Activated T-helper 2 cell treated with anti-CD3 and anti-CD28 coated beads, Interferon-gamma antibody, Interleukin-2, Interleukin-4, amounts not matched to agents 10 μg/mL and 5 μg/mL and 100 μg/mL, durations not matched to agents 14 hours and 24 hours and 36 hours (primary cell): ENCODE measurements around the gene IL1RAPL1. TPM values are rescaled to one million over a fixed set of nuclear protein-coding genes. Genes with fewer than 3 reads are reported as not detected.

Experiments used
- DNase-seq: peaks from one replicate; pipeline ENCODE4 v3.0.0; 2021; ENCODE audit warnings: low spot score
- H3K27ac Mint-ChIP-seq: one replicate; pipeline ENCODE4 v1.8.0; 2021; ENCODE audit warnings: mixed read lengths
- H3K27me3 Mint-ChIP-seq: one replicate; pipeline ENCODE4 v1.8.0; 2021; ENCODE audit warnings: low read depth, mixed read lengths
- H3K36me3 Mint-ChIP-seq: one replicate; pipeline ENCODE4 v1.8.0; 2021; ENCODE audit warnings: low read depth, mixed read lengths
- H3K4me1 Mint-ChIP-seq: one replicate; pipeline ENCODE4 v1.8.0; 2021; ENCODE audit warnings: low read depth, mixed read lengths
- H3K4me3 Mint-ChIP-seq: one replicate; pipeline ENCODE4 v1.8.0; 2021; ENCODE audit warnings: low read depth, mild to moderate bottlenecking, moderate library complexity, mixed read lengths
- H3K9me3 Mint-ChIP-seq: one replicate; pipeline ENCODE4 v1.8.0; 2021; ENCODE audit warnings: mixed read lengths
- intact Hi-C: fragments of 100-400 bp; cut with micrococcal nuclease; formaldehyde crosslinking; loops from one replicate; pipeline ENCODE4 v1.15.1; 2023
- total RNA-seq: library from RNA; stranded (reverse); gene quantifications from 2 replicates; pipeline ENCODE4 v1.2.3, GENCODE V29; 2022

IL1RAPL1 gene
- total RNA-seq, 1 donor from 2014 or later, result not detected

- DNase-seq, result no peak
- Mint-ChIP-seq H3K9me3 (no peaks in the 10 kb centered on the region), H3K27me3 (no peaks in the 10 kb centered on the region), H3K4me1 (no peaks in the 10 kb centered on the region), H3K4me3 (no peak overlapping the region), H3K36me3 (no peaks in the 10 kb centered on the region), H3K27ac (no peak overlapping the region)
- intact Hi-C loops, result no loop called here
Measured at GRCh38 chrX:29699239-29699638, 1112.0 kb downstream of the IL1RAPL1 start.

- no peak for DNase-seq
- no peak overlapping the region for H3K27ac Mint-ChIP-seq
- intact Hi-C loops, result no loop called here
- peaks cover 9% of the 10 kb centered on the region for H3K9me3 Mint-ChIP-seq
- no peaks in the 10 kb centered on the region for H3K4me1 Mint-ChIP-seq
- no peaks in the 10 kb centered on the region for H3K36me3 Mint-ChIP-seq
- H3K4me3 Mint-ChIP-seq, result no peak overlapping the region
- H3K27me3 Mint-ChIP-seq, result no peaks in the 10 kb centered on the region
Measured at GRCh38 chrX:29707088-29707487, 1119.8 kb downstream of the IL1RAPL1 start.

- Mint-ChIP-seq H3K27me3 (no peaks in the 10 kb centered on the region), H3K36me3 (no peaks in the 10 kb centered on the region), H3K27ac (no peak overlapping the region), H3K4me3 (no peak overlapping the region), H3K4me1 (no peaks in the 10 kb centered on the region), H3K9me3 (peaks cover 4% of the 10 kb centered on the region)
- DNase-seq, result no peak
- intact Hi-C loops, result no loop called here
Measured at GRCh38 chrX:29721152-29721551, 1133.9 kb downstream of the IL1RAPL1 start.

- Mint-ChIP-seq H3K36me3 (no peaks in the 10 kb centered on the region), H3K4me3 (no peak overlapping the region), H3K4me1 (no peaks in the 10 kb centered on the region), H3K27ac (no peak overlapping the region), H3K27me3 (no peaks in the 10 kb centered on the region), H3K9me3 (no peaks in the 10 kb centered on the region)
- no peak for DNase-seq
- intact Hi-C loops, result no loop called here
Measured at GRCh38 chrX:29724316-29724715, 1137.1 kb downstream of the IL1RAPL1 start.

DNA sequence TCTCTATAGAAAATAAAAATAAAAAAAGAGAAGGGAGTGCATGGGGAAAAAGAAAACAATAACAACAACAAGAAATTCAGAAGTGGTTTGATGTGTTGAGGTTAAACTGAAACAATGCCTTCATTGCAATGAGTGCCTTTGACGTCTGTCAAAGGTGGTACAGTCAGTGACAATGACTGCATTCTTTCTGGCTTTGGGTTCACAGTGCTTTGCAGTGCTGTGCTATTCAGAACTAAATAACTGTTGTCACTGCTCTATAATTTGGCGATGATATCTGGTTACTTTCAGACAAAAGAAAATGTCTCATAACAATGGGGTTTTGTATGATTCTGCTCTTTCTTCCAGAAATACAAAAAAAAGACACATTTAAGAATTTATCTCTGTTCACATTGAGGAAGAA, 1139.6 kb downstream of the IL1RAPL1 start:
- H3K4me1 Mint-ChIP-seq, result no peaks in the 10 kb centered on the region
- H3K27me3 Mint-ChIP-seq, result no peaks in the 10 kb centered on the region
- H3K9me3 Mint-ChIP-seq, result no peaks in the 10 kb centered on the region
- H3K27ac Mint-ChIP-seq, result no peak overlapping the region
- no peaks in the 10 kb centered on the region for H3K36me3 Mint-ChIP-seq
- intact Hi-C loops, result no loop called here
- no peak overlapping the region for H3K4me3 Mint-ChIP-seq
- no peak for DNase-seq

- DNase-seq, result no peak
- no peaks in the 10 kb centered on the region for H3K27me3 Mint-ChIP-seq
- intact Hi-C loops, result no loop called here
- no peak overlapping the region for H3K27ac Mint-ChIP-seq
- H3K4me3 Mint-ChIP-seq, result no peak overlapping the region
- H3K4me1 Mint-ChIP-seq, result no peaks in the 10 kb centered on the region
- peaks cover 4% of the 10 kb centered on the region for H3K9me3 Mint-ChIP-seq
- H3K36me3 Mint-ChIP-seq, result no peaks in the 10 kb centered on the region
Measured at GRCh38 chrX:29728639-29729038, 1141.4 kb downstream of the IL1RAPL1 start.

- intact Hi-C loops, result no loop called here
- H3K9me3 Mint-ChIP-seq, result peaks cover 6% of the 10 kb centered on the region
- H3K27ac Mint-ChIP-seq, result no peak overlapping the region
- DNase-seq, result no peak
- H3K4me1 Mint-ChIP-seq, result no peaks in the 10 kb centered on the region
- no peaks in the 10 kb centered on the region for H3K36me3 Mint-ChIP-seq
- H3K27me3 Mint-ChIP-seq, result no peaks in the 10 kb centered on the region
- H3K4me3 Mint-ChIP-seq, result no peak overlapping the region
Measured at GRCh38 chrX:29744966-29745365, 1157.7 kb downstream of the IL1RAPL1 start.

- H3K9me3 Mint-ChIP-seq, result no peaks in the 10 kb centered on the region
- no peak for DNase-seq
- intact Hi-C loops, result no loop called here
- H3K36me3 Mint-ChIP-seq, result no peaks in the 10 kb centered on the region
- H3K27me3 Mint-ChIP-seq, result no peaks in the 10 kb centered on the region
- no peak overlapping the region for H3K4me3 Mint-ChIP-seq
- no peaks in the 10 kb centered on the region for H3K4me1 Mint-ChIP-seq
- no peak overlapping the region for H3K27ac Mint-ChIP-seq
Measured at GRCh38 chrX:29746326-29746725, 1159.1 kb downstream of the IL1RAPL1 start.

- intact Hi-C loops, result no loop called here
- Mint-ChIP-seq H3K36me3 (no peaks in the 10 kb centered on the region), H3K4me1 (no peaks in the 10 kb centered on the region), H3K27ac (no peak overlapping the region), H3K27me3 (no peaks in the 10 kb centered on the region), H3K9me3 (no peaks in the 10 kb centered on the region), H3K4me3 (no peak overlapping the region)
- no peak for DNase-seq
Measured at GRCh38 chrX:29762006-29762405, 1174.8 kb downstream of the IL1RAPL1 start.

GRCh38 chrX:29775890-29776289, 1188.6 kb downstream of the IL1RAPL1 start:
- DNase-seq, result no peak
- Mint-ChIP-seq H3K36me3 (no peaks in the 10 kb centered on the region), H3K27ac (no peak overlapping the region), H3K9me3 (no peaks in the 10 kb centered on the region), H3K27me3 (no peaks in the 10 kb centered on the region), H3K4me1 (no peaks in the 10 kb centered on the region), H3K4me3 (no peak overlapping the region)
- intact Hi-C loops, result no loop called here

DNA sequence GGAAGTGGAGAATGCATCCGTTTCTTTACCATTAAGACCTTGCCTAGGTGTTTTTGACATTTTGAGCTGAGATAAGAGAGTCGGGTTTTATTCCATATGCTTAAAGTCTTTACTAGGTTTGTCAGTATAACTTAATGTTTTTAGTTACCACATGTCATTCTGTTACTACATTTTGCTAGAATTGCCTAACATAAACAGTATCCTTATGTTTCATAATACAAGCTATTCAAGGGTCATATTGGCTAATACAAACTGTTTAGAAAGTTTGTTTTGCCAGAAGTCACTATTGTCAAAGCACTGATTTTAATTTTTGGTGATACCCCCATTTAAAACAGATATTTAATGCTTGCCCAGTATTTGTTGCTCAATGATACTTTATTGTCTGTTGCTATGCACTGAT, 1200.4 kb downstream of the IL1RAPL1 start:
- peaks cover 3% of the 10 kb centered on the region for H3K9me3 Mint-ChIP-seq
- no peaks in the 10 kb centered on the region for H3K27me3 Mint-ChIP-seq
- H3K4me3 Mint-ChIP-seq, result no peak overlapping the region
- H3K27ac Mint-ChIP-seq, result no peak overlapping the region
- DNase-seq, result no peak
- H3K4me1 Mint-ChIP-seq, result no peaks in the 10 kb centered on the region
- intact Hi-C loops, result no loop called here
- H3K36me3 Mint-ChIP-seq, result no peaks in the 10 kb centered on the region

DNA sequence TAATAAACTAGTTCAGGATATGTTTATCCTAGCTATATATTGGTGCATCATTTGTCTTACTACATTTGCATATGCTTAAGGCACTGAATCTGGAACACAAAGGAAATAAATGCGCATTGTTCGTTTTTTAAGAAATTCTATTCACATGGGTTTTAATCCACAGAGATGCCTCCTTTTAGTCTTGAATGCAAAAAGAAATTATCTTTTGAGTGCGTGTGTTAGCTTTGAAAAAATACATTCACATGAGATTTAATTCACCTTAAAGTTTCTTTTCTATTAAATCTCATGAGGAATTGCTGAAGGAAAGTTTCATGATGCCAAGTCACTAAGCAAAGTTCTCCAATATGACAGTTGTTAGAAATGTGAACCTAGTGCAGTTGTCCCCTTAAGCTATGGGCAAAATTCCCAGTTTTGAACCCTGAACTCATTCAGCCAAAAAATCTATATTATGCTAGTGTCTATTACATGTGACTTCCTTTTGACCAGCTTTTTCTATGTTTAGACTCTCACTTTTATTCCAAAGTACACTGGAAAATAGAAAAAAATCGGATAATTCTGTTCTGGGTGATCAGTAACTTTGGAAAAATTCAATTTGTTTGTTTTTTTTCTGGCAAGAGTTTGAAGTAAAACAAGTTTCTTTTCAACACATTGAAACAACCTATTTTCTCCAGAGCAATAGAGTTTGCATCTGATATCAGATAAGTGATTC, 1201.9 kb downstream of the IL1RAPL1 start:
- H3K27me3 Mint-ChIP-seq, result no peaks in the 10 kb centered on the region
- H3K9me3 Mint-ChIP-seq, result no peaks in the 10 kb centered on the region

DNA sequence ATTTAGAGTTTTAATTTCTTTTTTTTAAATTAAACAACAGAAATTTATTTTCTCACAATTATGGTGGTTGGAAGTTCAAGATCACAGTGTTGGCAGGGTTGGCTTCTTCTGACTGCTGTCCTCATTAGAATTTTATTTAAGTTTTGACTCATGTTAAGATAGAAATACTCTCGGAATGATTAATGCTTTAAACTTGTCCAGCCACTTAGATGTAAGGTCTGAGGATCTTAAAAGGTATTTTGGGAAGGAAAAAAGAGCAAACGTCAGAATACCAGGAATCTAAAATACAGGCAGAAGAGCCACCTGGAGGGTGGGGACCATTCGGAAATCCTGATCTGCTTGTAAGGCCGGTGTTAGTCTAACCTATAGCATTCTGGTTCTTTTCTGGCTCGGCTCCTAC, 1205.1 kb downstream of the IL1RAPL1 start:
- Mint-ChIP-seq H3K36me3 (no peaks in the 10 kb centered on the region), H3K9me3 (no peaks in the 10 kb centered on the region), H3K27ac (no peak overlapping the region), H3K4me3 (no peak overlapping the region), H3K27me3 (no peaks in the 10 kb centered on the region), H3K4me1 (no peaks in the 10 kb centered on the region)
- intact Hi-C loops, result no loop called here
- no peak for DNase-seq

More for the DNA sequence above, 1201.9 kb downstream of the IL1RAPL1 start:
- intact Hi-C loops, result no loop called here
- DNase-seq, result no peak
- Mint-ChIP-seq H3K4me1 (no peaks in the 10 kb centered on the region), H3K27ac (no peak overlapping the region), H3K36me3 (no peaks in the 10 kb centered on the region), H3K4me3 (no peak overlapping the region)

GRCh38 chrX:29797156-29797555, 1209.9 kb downstream of the IL1RAPL1 start:
- Mint-ChIP-seq H3K27me3 (no peaks in the 10 kb centered on the region), H3K36me3 (no peaks in the 10 kb centered on the region), H3K27ac (no peak overlapping the region), H3K4me1 (no peaks in the 10 kb centered on the region), H3K9me3 (peaks cover 9% of the 10 kb centered on the region), H3K4me3 (no peak overlapping the region)
- DNase-seq, result no peak
- intact Hi-C loops, result no loop called here
